ENCODE measurements around the gene DBF4.
"Not testable (repeated sequence)": the region's sequence is repeated elsewhere in the genome, so short reads cannot be mapped to it uniquely, and the experiment has no call there.

DBF4 gene

GRCh38 chr7:87885018-87885417 is 8.7 kb downstream of the DBF4 start:
- DNase-seq = no peak

- no peak for DNase-seq
Measured at GRCh38 chr7:87886875-87887274, 10.6 kb downstream of the DBF4 start.

GRCh38 chr7:87895363-87895762 is 19.1 kb downstream of the DBF4 start:
- DNase-seq = no peak

- no peak for DNase-seq
Measured at GRCh38 chr7:87899255-87899654, 23.0 kb downstream of the DBF4 start.

GRCh38 chr7:87907136-87907906 is 31.0 kb downstream of the DBF4 start:
- not testable (repeated sequence) for DNase-seq

- DNase-seq = not testable (repeated sequence)
Measured at GRCh38 chr7:87908814-87909213, 32.5 kb downstream of the DBF4 start.

- no peak for DNase-seq
Measured at GRCh38 chr7:87912121-87912520, 35.8 kb downstream of the DBF4 start.

- no peak for DNase-seq
Measured at GRCh38 chr7:87918740-87919139, 42.4 kb downstream of the DBF4 start.

- no peak for DNase-seq
Measured at GRCh38 chr7:87919875-87920274, 43.6 kb downstream of the DBF4 start.

GRCh38 chr7:87920578-87920977 is 44.3 kb downstream of the DBF4 start:
- DNase-seq = no peak

GRCh38 chr7:87922759-87923395 is 46.6 kb downstream of the DBF4 start:
- DNase-seq = not testable (repeated sequence)

GRCh38 chr7:87926581-87927461 is 50.5 kb downstream of the DBF4 start:
- DNase-seq = peak; percentile 14

- DNase-seq = no peak
Measured at GRCh38 chr7:87933605-87933952, 57.3 kb downstream of the DBF4 start.

GRCh38 chr7:87933953-87934698 is 57.8 kb downstream of the DBF4 start, which contains the start of gene ADAM22:
ADAM22 (plus strand) TSS chr7:87934251; CDS start chr7:87934466, 215 bp downstream.
- DNase-seq = peak; percentile 95

- DNase-seq = no peak
Measured at GRCh38 chr7:87934699-87935383, 58.5 kb downstream of the DBF4 start.

- no peak for DNase-seq
Measured at GRCh38 chr7:87935384-87935706, 59.1 kb downstream of the DBF4 start.

- DNase-seq = no peak
Measured at GRCh38 chr7:87941138-87941537, 64.8 kb downstream of the DBF4 start.

GRCh38 chr7:87944547-87944946 is 68.3 kb downstream of the DBF4 start:
- no peak for DNase-seq

- not testable (repeated sequence) for DNase-seq
Measured at GRCh38 chr7:87945926-87946325, 69.6 kb downstream of the DBF4 start.

GRCh38 chr7:87948371-87948770 is 72.1 kb downstream of the DBF4 start:
- no peak for DNase-seq

All from DMS153 (cell line).